WTC11 (cell line): Measurements from ENCODE around the gene ALG2. TPM values are rescaled to one million over a fixed set of nuclear protein-coding genes. Genes with fewer than 3 reads are reported as not detected.

Source experiments
- ATAC-seq: fragments of 200-7000 bp; cut with Tn5 transposase; 2 replicates; pipeline ENCODE4 v1.10.0; 2021; ENCODE audit warnings: mild to moderate bottlenecking, moderate library complexity
- CTCF ChIA-PET: fragments of 300-600 bp; sonication (Branson Sonifier 250); formaldehyde crosslinking; loops from one replicate; lab custom pipeline; 2021; ENCODE audit warnings: antibody characterized with exemption; lab: Charles Lee
- POLR2A ChIA-PET: fragments of 350-600 bp; sonication (Branson Sonifier 250); formaldehyde crosslinking; loops from one replicate; lab custom pipeline; 2021; ENCODE audit warnings: antibody characterized with exemption; lab: Charles Lee
- DNase-seq: peaks from one replicate; pipeline ENCODE4 v3.0.0; 2021; ENCODE audit warnings: low spot score
- H3K27ac Mint-ChIP-seq: 2 replicates; pipeline ENCODE4 v1.8.0; 2021; ENCODE audit warnings: mixed read lengths
- H3K27me3 Mint-ChIP-seq: 2 replicates; pipeline ENCODE4 v1.8.0; 2021; ENCODE audit warnings: low read depth, mild to moderate bottlenecking, moderate library complexity, mixed read lengths
- H3K36me3 Mint-ChIP-seq: 2 replicates; pipeline ENCODE4 v1.8.0; 2021; ENCODE audit warnings: mixed read lengths
- H3K4me1 Mint-ChIP-seq: 2 replicates; pipeline ENCODE4 v1.8.0; 2022; ENCODE audit warnings: mixed read lengths
- H3K4me3 Mint-ChIP-seq: 2 replicates; pipeline ENCODE4 v1.8.0; 2021; ENCODE audit warnings: mild to moderate bottlenecking, moderate library complexity, mixed read lengths
- H3K9me3 Mint-ChIP-seq: 2 replicates; pipeline ENCODE4 v1.8.0; 2021; ENCODE audit warnings: mixed read lengths
- ATF1 ChIP-seq: sonication (generic); formaldehyde crosslinking; IDR thresholded peaks from 2 replicates; pipeline ENCODE4 v1.8.1; 2023; ENCODE audit warnings: mild to moderate bottlenecking, moderate library complexity, missing genetic modification reagents
- CREM ChIP-seq: sonication (generic); formaldehyde crosslinking; IDR thresholded peaks from 2 replicates; pipeline ENCODE4 v1.8.1; 2022; ENCODE audit warnings: mild to moderate bottlenecking, missing genetic modification reagents, moderate library complexity
- ETV6 ChIP-seq: sonication (generic); formaldehyde crosslinking; IDR thresholded peaks from 2 replicates; pipeline ENCODE4 v1.8.1; 2022; ENCODE audit warnings: mild to moderate bottlenecking, missing genetic modification reagents
- FOXJ3 ChIP-seq: sonication (generic); formaldehyde crosslinking; IDR thresholded peaks from 2 replicates; pipeline ENCODE4 v1.9.0; 2021; ENCODE audit warnings: missing genetic modification reagents, mild to moderate bottlenecking, borderline replicate concordance
- IRF2 ChIP-seq: sonication (generic); formaldehyde crosslinking; IDR thresholded peaks from 2 replicates; pipeline ENCODE4 v1.8.0; 2022; ENCODE audit warnings: low read depth, missing genetic modification reagents, borderline replicate concordance
- JUN ChIP-seq: sonication (generic); formaldehyde crosslinking; IDR thresholded peaks from 2 replicates; pipeline ENCODE4 v1.8.0; 2023; ENCODE audit warnings: mild to moderate bottlenecking, missing genetic modification reagents
- KAT7 ChIP-seq: sonication (generic); formaldehyde crosslinking; IDR thresholded peaks from 2 replicates; pipeline ENCODE4 v1.8.1; 2023; ENCODE audit warnings: missing genetic modification reagents, mild to moderate bottlenecking, borderline replicate concordance
- NR2C2 ChIP-seq: sonication (generic); formaldehyde crosslinking; IDR thresholded peaks from 2 replicates; pipeline ENCODE4 v1.8.0; 2022; ENCODE audit warnings: mild to moderate bottlenecking, missing genetic modification reagents
- PRRX2 ChIP-seq: fragments of 250-450 bp; sonication (Bioruptor Pico); IDR thresholded peaks from 2 replicates; pipeline ENCODE4 v1.8.0; 2021; ENCODE audit warnings: mild to moderate bottlenecking
- SOX15 ChIP-seq: fragments of 250-450 bp; sonication (Bioruptor Pico); IDR thresholded peaks from 2 replicates; pipeline ENCODE4 v1.9.0; 2021; ENCODE audit warnings: mild to moderate bottlenecking
- ZNF263 ChIP-seq: sonication (generic); formaldehyde crosslinking; IDR thresholded peaks from 2 replicates; pipeline ENCODE4 v1.8.1; 2022; ENCODE audit warnings: low read depth, mild to moderate bottlenecking, moderate library complexity, missing genetic modification reagents
- ZNF671 ChIP-seq: fragments of 250-450 bp; sonication (Bioruptor Pico); IDR thresholded peaks from 2 replicates; pipeline ENCODE4 v1.8.0; 2021; ENCODE audit warnings: mild to moderate bottlenecking
- total RNA-seq: library from RNA; stranded (reverse); gene quantifications from 3 replicates; pipeline ENCODE4 v1.2.3, GENCODE V29; 2021
- TF ChIP-seq, protein P1 (sequence below): sonication (generic); formaldehyde crosslinking; IDR thresholded peaks from 2 replicates; pipeline ENCODE4 v1.8.1; 2023; ENCODE audit warnings: mild to moderate bottlenecking, missing genetic modification reagents
- TF ChIP-seq, protein P2 (sequence below): sonication (generic); formaldehyde crosslinking; IDR thresholded peaks from 2 replicates; pipeline ENCODE4 v1.8.0; 2022; ENCODE audit warnings: mild to moderate bottlenecking, missing genetic modification reagents
- TF ChIP-seq, protein P3 (sequence below): fragments of 250-450 bp; sonication (Bioruptor Pico); IDR thresholded peaks from 2 replicates; pipeline ENCODE4 v1.9.0; 2021; ENCODE audit warnings: moderate library complexity, mild to moderate bottlenecking, inconsistent platforms, borderline replicate concordance
- TF ChIP-seq, protein P4 (sequence below): sonication (generic); formaldehyde crosslinking; IDR thresholded peaks from 2 replicates; pipeline ENCODE4 v1.8.1; 2023; ENCODE audit warnings: mild to moderate bottlenecking, missing genetic modification reagents, borderline replicate concordance
- TF ChIP-seq, protein P5 (sequence below): sonication (generic); formaldehyde crosslinking; IDR thresholded peaks from 2 replicates; pipeline ENCODE4 v1.8.0; 2022; ENCODE audit warnings: mild to moderate bottlenecking, missing genetic modification reagents
- TF ChIP-seq, protein P6 (sequence below): fragments of 250-450 bp; sonication (Bioruptor Pico); IDR thresholded peaks from 2 replicates; pipeline ENCODE4 v1.9.0; 2021; ENCODE audit warnings: mild to moderate bottlenecking

ALG2 gene
- total RNA-seq, 1 experiment from 2014 or later = 25.2 TPM

DNA sequence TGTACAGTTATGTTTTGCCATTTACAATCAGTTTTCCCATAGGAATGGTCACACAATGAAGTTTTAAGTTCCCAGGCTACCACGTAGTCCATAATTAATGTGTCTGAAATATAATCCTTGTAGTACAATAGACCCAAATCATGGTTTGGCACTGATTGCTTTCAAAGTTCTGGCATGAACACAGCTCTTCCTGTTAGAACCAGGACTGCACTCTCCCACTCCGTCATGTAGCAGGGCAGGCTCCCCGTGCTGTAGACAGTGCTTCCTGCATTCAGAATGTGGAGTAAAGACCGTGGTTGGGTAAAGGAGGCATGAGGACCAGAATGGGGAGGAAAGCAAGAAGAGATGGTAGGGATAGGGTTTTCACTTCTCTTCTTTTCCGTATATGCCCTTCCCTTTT is 4.3 kb upstream of the ALG2 start:
- Mint-ChIP-seq H3K36me3 (peaks cover 32% of the 10 kb centered on the region), H3K4me1 (peaks cover 12% of the 10 kb centered on the region), H3K4me3 (no peak overlapping the region), H3K9me3 (no peaks in the 10 kb centered on the region), H3K27me3 (no peaks in the 10 kb centered on the region), H3K27ac (no peak overlapping the region)
- ChIA-PET CTCF (no interaction called here), POLR2A (no interaction called here)
- ATAC-seq (no peak), DNase-seq (no peak)
- TF ChIP-seq, protein P1, sequence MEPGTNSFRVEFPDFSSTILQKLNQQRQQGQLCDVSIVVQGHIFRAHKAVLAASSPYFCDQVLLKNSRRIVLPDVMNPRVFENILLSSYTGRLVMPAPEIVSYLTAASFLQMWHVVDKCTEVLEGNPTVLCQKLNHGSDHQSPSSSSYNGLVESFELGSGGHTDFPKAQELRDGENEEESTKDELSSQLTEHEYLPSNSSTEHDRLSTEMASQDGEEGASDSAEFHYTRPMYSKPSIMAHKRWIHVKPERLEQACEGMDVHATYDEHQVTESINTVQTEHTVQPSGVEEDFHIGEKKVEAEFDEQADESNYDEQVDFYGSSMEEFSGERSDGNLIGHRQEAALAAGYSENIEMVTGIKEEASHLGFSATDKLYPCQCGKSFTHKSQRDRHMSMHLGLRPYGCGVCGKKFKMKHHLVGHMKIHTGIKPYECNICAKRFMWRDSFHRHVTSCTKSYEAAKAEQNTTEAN (CRISPR knock-in tag) = no peak
- no peak for TF ChIP-seq FOXJ3 (CRISPR knock-in tag)
- TF ChIP-seq ATF1 (CRISPR knock-in tag) = no peak
- no peak for TF ChIP-seq PRRX2 (CRISPR knock-in tag)
- TF ChIP-seq, protein P2, sequence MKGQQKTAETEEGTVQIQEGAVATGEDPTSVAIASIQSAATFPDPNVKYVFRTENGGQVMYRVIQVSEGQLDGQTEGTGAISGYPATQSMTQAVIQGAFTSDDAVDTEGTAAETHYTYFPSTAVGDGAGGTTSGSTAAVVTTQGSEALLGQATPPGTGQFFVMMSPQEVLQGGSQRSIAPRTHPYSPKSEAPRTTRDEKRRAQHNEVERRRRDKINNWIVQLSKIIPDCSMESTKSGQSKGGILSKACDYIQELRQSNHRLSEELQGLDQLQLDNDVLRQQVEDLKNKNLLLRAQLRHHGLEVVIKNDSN (CRISPR knock-in tag) = no peak
- TF ChIP-seq, protein P3, sequence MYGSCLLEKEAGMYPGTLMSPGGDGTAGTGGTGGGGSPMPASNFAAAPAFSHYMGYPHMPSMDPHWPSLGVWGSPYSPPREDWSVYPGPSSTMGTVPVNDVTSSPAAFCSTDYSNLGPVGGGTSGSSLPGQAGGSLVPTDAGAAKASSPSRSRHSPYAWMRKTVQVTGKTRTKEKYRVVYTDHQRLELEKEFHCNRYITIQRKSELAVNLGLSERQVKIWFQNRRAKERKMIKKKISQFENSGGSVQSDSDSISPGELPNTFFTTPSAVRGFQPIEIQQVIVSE (CRISPR knock-in tag) = no peak
- no peak for TF ChIP-seq JUN (CRISPR knock-in tag)
- TF ChIP-seq, protein P4, sequence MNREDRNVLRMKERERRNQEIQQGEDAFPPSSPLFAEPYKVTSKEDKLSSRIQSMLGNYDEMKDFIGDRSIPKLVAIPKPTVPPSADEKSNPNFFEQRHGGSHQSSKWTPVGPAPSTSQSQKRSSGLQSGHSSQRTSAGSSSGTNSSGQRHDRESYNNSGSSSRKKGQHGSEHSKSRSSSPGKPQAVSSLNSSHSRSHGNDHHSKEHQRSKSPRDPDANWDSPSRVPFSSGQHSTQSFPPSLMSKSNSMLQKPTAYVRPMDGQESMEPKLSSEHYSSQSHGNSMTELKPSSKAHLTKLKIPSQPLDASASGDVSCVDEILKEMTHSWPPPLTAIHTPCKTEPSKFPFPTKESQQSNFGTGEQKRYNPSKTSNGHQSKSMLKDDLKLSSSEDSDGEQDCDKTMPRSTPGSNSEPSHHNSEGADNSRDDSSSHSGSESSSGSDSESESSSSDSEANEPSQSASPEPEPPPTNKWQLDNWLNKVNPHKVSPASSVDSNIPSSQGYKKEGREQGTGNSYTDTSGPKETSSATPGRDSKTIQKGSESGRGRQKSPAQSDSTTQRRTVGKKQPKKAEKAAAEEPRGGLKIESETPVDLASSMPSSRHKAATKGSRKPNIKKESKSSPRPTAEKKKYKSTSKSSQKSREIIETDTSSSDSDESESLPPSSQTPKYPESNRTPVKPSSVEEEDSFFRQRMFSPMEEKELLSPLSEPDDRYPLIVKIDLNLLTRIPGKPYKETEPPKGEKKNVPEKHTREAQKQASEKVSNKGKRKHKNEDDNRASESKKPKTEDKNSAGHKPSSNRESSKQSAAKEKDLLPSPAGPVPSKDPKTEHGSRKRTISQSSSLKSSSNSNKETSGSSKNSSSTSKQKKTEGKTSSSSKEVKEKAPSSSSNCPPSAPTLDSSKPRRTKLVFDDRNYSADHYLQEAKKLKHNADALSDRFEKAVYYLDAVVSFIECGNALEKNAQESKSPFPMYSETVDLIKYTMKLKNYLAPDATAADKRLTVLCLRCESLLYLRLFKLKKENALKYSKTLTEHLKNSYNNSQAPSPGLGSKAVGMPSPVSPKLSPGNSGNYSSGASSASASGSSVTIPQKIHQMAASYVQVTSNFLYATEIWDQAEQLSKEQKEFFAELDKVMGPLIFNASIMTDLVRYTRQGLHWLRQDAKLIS (CRISPR knock-in tag) = no peak
- TF ChIP-seq KAT7 (CRISPR knock-in tag) = no peak
- no peak for TF ChIP-seq ZNF263 (CRISPR knock-in tag)
- TF ChIP-seq ETV6 = no peak

DNA sequence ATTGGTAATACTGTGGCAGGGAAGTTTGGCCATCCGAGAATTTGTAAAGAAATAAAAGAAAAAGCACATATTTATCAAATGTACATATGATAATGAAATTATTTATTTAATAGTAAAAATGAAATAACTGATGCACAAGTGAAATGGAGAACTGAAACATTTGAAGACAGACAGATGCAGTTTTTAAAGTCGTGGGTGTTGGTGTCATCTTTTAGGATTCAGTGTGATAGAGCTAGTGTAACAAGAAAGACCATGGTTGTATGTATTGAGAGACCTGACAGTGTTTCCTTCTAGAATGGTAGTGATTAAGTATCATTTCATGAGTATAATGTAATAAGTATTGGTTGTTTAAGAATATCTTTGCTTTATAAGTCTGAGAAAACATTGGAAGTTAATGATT is 2.7 kb upstream of the ALG2 start:
- no peak overlapping the region for H3K27ac Mint-ChIP-seq
- no peak for ATAC-seq
- TF ChIP-seq SOX15 = no peak
- TF ChIP-seq CREM = no peak
- no peak for TF ChIP-seq KAT7 (CRISPR knock-in tag)
- TF ChIP-seq, protein P4 (CRISPR knock-in tag) = no peak
- TF ChIP-seq, protein P5, sequence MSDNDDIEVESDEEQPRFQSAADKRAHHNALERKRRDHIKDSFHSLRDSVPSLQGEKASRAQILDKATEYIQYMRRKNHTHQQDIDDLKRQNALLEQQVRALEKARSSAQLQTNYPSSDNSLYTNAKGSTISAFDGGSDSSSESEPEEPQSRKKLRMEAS (CRISPR knock-in tag) = no peak
- no peak for TF ChIP-seq ZNF671
- TF ChIP-seq NR2C2 = no peak
- TF ChIP-seq, protein P6, sequence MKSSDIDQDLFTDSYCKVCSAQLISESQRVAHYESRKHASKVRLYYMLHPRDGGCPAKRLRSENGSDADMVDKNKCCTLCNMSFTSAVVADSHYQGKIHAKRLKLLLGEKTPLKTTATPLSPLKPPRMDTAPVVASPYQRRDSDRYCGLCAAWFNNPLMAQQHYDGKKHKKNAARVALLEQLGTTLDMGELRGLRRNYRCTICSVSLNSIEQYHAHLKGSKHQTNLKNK (CRISPR knock-in tag) = no peak
- TF ChIP-seq IRF2 (CRISPR knock-in tag) = no peak
- H3K36me3 Mint-ChIP-seq = peaks cover 24% of the 10 kb centered on the region
- H3K4me1 Mint-ChIP-seq = peaks cover 26% of the 10 kb centered on the region
- no peaks in the 10 kb centered on the region for H3K27me3 Mint-ChIP-seq
- DNase-seq = no peak
- ChIA-PET CTCF (no interaction called here), POLR2A (no interaction called here)
- H3K4me3 Mint-ChIP-seq = no peak overlapping the region
- no peaks in the 10 kb centered on the region for H3K9me3 Mint-ChIP-seq
